Measurements from ENCODE around the gene CTSL. TPM values are rescaled to one million over a fixed set of nuclear protein-coding genes. Genes with fewer than 3 reads are reported as not detected.

Gene CTSL
- total RNA-seq, 1 experiment from 2014 or later, result not detected

GRCh38 chr9:87763286-87763685, 37.4 kb downstream of the CTSL start:
- no peaks in the 10 kb centered on the region for H3K9me2 ChIP-seq (replicated peaks; ENCODE audit: insufficient read depth, low read length)
- no peak for DNase-seq
- H3K36me3 ChIP-seq (ENCODE audit: insufficient read depth, low read length), result no peaks in the 10 kb centered on the region
- no peak overlapping the region for H3K4me3 ChIP-seq (ENCODE audit: low read length)
- no peaks in the 10 kb centered on the region for H3K4me1 ChIP-seq (ENCODE audit: low read length)
- no peaks in the 10 kb centered on the region for H3K79me2 ChIP-seq (ENCODE audit: low read length)
- H3K27me3 ChIP-seq (ENCODE audit: low read length), result no peaks in the 10 kb centered on the region
- no peaks in the 10 kb centered on the region for H3K9me3 ChIP-seq (ENCODE audit: low read length)
- H3K4me2 ChIP-seq (ENCODE audit: low read depth, low read length, poor library complexity, severe bottlenecking), result no peak overlapping the region
- H4K20me1 ChIP-seq (ENCODE audit: insufficient read depth, low read depth, low read length), result no peaks in the 10 kb centered on the region
- no peak overlapping the region for H3K27ac ChIP-seq (ENCODE audit: low read length)
- H2AFZ ChIP-seq (ENCODE audit: low read length), result no peak overlapping the region
- H3K9ac ChIP-seq (ENCODE audit: low read length), result no peak overlapping the region

GRCh38 chr9:87765521-87765920, 39.6 kb downstream of the CTSL start:
- no peak overlapping the region for H3K9ac ChIP-seq (ENCODE audit: low read length)
- H3K4me2 ChIP-seq (ENCODE audit: low read depth, low read length, poor library complexity, severe bottlenecking), result no peak overlapping the region

GRCh38 chr9:87766697-87767096, 40.8 kb downstream of the CTSL start:
- Histone ChIP-seq H3K4me2 (ENCODE audit: low read depth, low read length, poor library complexity, severe bottlenecking) (no peak overlapping the region), H3K9me2 (replicated peaks; ENCODE audit: insufficient read depth, low read length) (no peaks in the 10 kb centered on the region), H3K27me3 (ENCODE audit: low read length) (no peaks in the 10 kb centered on the region), H3K4me1 (ENCODE audit: low read length) (no peaks in the 10 kb centered on the region), H3K4me3 (ENCODE audit: low read length) (no peak overlapping the region), H2AFZ (ENCODE audit: low read length) (no peak overlapping the region), H3K9me3 (ENCODE audit: low read length) (no peaks in the 10 kb centered on the region), H3K79me2 (ENCODE audit: low read length) (no peaks in the 10 kb centered on the region), H3K9ac (ENCODE audit: low read length) (no peak overlapping the region), H3K36me3 (ENCODE audit: insufficient read depth, low read length) (no peaks in the 10 kb centered on the region), H3K27ac (ENCODE audit: low read length) (no peak overlapping the region), H4K20me1 (ENCODE audit: insufficient read depth, low read depth, low read length) (no peaks in the 10 kb centered on the region)
- DNase-seq, result no peak

More at GRCh38 chr9:87765521-87765920, 39.6 kb downstream of the CTSL start:
- Histone ChIP-seq H3K36me3 (ENCODE audit: insufficient read depth, low read length) (no peaks in the 10 kb centered on the region), H3K27me3 (ENCODE audit: low read length) (no peaks in the 10 kb centered on the region), H3K9me3 (ENCODE audit: low read length) (no peaks in the 10 kb centered on the region), H3K4me1 (ENCODE audit: low read length) (no peaks in the 10 kb centered on the region), H2AFZ (ENCODE audit: low read length) (no peak overlapping the region), H3K27ac (ENCODE audit: low read length) (no peak overlapping the region), H4K20me1 (ENCODE audit: insufficient read depth, low read depth, low read length) (no peaks in the 10 kb centered on the region), H3K79me2 (ENCODE audit: low read length) (no peaks in the 10 kb centered on the region), H3K9me2 (replicated peaks; ENCODE audit: insufficient read depth, low read length) (no peaks in the 10 kb centered on the region), H3K4me3 (ENCODE audit: low read length) (no peak overlapping the region)
- DNase-seq, result no peak

GRCh38 chr9:87770616-87771315, 44.8 kb downstream of the CTSL start:
- Histone ChIP-seq H2AFZ (ENCODE audit: low read length) (no peak overlapping the region), H4K20me1 (ENCODE audit: insufficient read depth, low read depth, low read length) (no peaks in the 10 kb centered on the region), H3K9me2 (replicated peaks; ENCODE audit: insufficient read depth, low read length) (no peaks in the 10 kb centered on the region), H3K79me2 (ENCODE audit: low read length) (no peaks in the 10 kb centered on the region), H3K9ac (ENCODE audit: low read length) (no peak overlapping the region), H3K4me2 (ENCODE audit: low read depth, low read length, poor library complexity, severe bottlenecking) (no peak overlapping the region), H3K27ac (ENCODE audit: low read length) (no peak overlapping the region), H3K9me3 (ENCODE audit: low read length) (no peaks in the 10 kb centered on the region), H3K27me3 (ENCODE audit: low read length) (no peaks in the 10 kb centered on the region), H3K4me3 (ENCODE audit: low read length) (no peak overlapping the region), H3K4me1 (ENCODE audit: low read length) (no peaks in the 10 kb centered on the region), H3K36me3 (ENCODE audit: insufficient read depth, low read length) (no peaks in the 10 kb centered on the region)
- DNase-seq, result no peak

GRCh38 chr9:87771316-87772006, 45.5 kb downstream of the CTSL start:
- Histone ChIP-seq H3K4me2 (ENCODE audit: low read depth, low read length, poor library complexity, severe bottlenecking) (no peak overlapping the region), H3K79me2 (ENCODE audit: low read length) (no peaks in the 10 kb centered on the region), H3K9me3 (ENCODE audit: low read length) (no peaks in the 10 kb centered on the region), H3K9me2 (replicated peaks; ENCODE audit: insufficient read depth, low read length) (no peaks in the 10 kb centered on the region), H3K4me1 (ENCODE audit: low read length) (no peaks in the 10 kb centered on the region), H3K27me3 (ENCODE audit: low read length) (no peaks in the 10 kb centered on the region), H3K4me3 (ENCODE audit: low read length) (no peak overlapping the region), H3K27ac (ENCODE audit: low read length) (no peak overlapping the region), H3K36me3 (ENCODE audit: insufficient read depth, low read length) (no peaks in the 10 kb centered on the region), H4K20me1 (ENCODE audit: insufficient read depth, low read depth, low read length) (no peaks in the 10 kb centered on the region), H2AFZ (ENCODE audit: low read length) (no peak overlapping the region), H3K9ac (ENCODE audit: low read length) (no peak overlapping the region)
- DNase-seq, result no peak

GRCh38 chr9:87776481-87777379, 50.8 kb downstream of the CTSL start:
- Histone ChIP-seq H3K9me2 (replicated peaks; ENCODE audit: insufficient read depth, low read length) (no peaks in the 10 kb centered on the region), H3K79me2 (ENCODE audit: low read length) (no peaks in the 10 kb centered on the region), H3K27ac (ENCODE audit: low read length) (no peak overlapping the region), H3K27me3 (ENCODE audit: low read length) (0 out of 2 replicates have a peak, but pooled peaks cover 4% of the 10 kb centered on the region), H3K9me3 (ENCODE audit: low read length) (no peaks in the 10 kb centered on the region), H3K9ac (ENCODE audit: low read length) (no peak overlapping the region), H2AFZ (ENCODE audit: low read length) (no peak overlapping the region), H3K4me3 (ENCODE audit: low read length) (no peak overlapping the region), H3K36me3 (ENCODE audit: insufficient read depth, low read length) (no peaks in the 10 kb centered on the region), H3K4me2 (ENCODE audit: low read depth, low read length, poor library complexity, severe bottlenecking) (no peak overlapping the region), H3K4me1 (ENCODE audit: low read length) (no peaks in the 10 kb centered on the region), H4K20me1 (ENCODE audit: insufficient read depth, low read depth, low read length) (no peaks in the 10 kb centered on the region)
- no peak for DNase-seq

- no peak overlapping the region for H3K4me3 ChIP-seq (ENCODE audit: low read length)
- H3K79me2 ChIP-seq (ENCODE audit: low read length), result no peaks in the 10 kb centered on the region
- H3K9ac ChIP-seq (ENCODE audit: low read length), result no peak overlapping the region
These were observed 53.1 kb downstream of the CTSL start for GRCh38 chr9:87778996-87779395.

More at GRCh38 chr9:87778996-87779395, 53.1 kb downstream of the CTSL start:
- Histone ChIP-seq H2AFZ (ENCODE audit: low read length) (no peak overlapping the region), H3K27me3 (ENCODE audit: low read length) (0 out of 2 replicates have a peak, but pooled peaks cover 4% of the 10 kb centered on the region), H3K9me2 (replicated peaks; ENCODE audit: insufficient read depth, low read length) (no peaks in the 10 kb centered on the region), H3K4me2 (ENCODE audit: low read depth, low read length, poor library complexity, severe bottlenecking) (no peak overlapping the region), H3K9me3 (ENCODE audit: low read length) (no peaks in the 10 kb centered on the region), H3K27ac (ENCODE audit: low read length) (no peak overlapping the region), H3K36me3 (ENCODE audit: insufficient read depth, low read length) (no peaks in the 10 kb centered on the region), H3K4me1 (ENCODE audit: low read length) (no peaks in the 10 kb centered on the region; the same call in 1 of the 2 replicates), H4K20me1 (ENCODE audit: insufficient read depth, low read depth, low read length) (no peaks in the 10 kb centered on the region)
- DNase-seq, result no peak

Data from Karpas-422 (cell line).